Adipose tissue (tissue), 3 donors: ENCODE data around the gene CHST9. TPM values are rescaled to one million over a fixed set of nuclear protein-coding genes. Genes with fewer than 3 reads are reported as not detected.
"Not testable (repeated sequence)": the region's sequence is repeated elsewhere in the genome, so short reads cannot be mapped to it uniquely, and the experiment has no call there.

Source experiments
- H3K27ac ChIP-seq: one replicate; pipeline ENCODE4 v1.5.1; 2013; ENCODE audit warnings: low read depth, low read length
- WGBS, 3 donors: extraction: QIAGEN DNeasy Blood & Tissue Kit; methylation state at CpG; one replicate each; pipeline ENCODE4 v1.1.7; 2013; 5-methylcytosine and 5-hydroxymethylcytosine counted together
- polyA plus RNA-seq, 3 donors: library from polyadenylated mRNA; stranded (reverse); fragments of 200-250 nt; gene quantifications; one replicate each; pipeline ENCODE4 v1.2.3, GENCODE V29; 2013
- donor health status: healthy with polysubstance abuse.
- donor health status: Bipolar disorder and iron deficiency.
- donor health status: healthy.

Gene CHST9, protein sequence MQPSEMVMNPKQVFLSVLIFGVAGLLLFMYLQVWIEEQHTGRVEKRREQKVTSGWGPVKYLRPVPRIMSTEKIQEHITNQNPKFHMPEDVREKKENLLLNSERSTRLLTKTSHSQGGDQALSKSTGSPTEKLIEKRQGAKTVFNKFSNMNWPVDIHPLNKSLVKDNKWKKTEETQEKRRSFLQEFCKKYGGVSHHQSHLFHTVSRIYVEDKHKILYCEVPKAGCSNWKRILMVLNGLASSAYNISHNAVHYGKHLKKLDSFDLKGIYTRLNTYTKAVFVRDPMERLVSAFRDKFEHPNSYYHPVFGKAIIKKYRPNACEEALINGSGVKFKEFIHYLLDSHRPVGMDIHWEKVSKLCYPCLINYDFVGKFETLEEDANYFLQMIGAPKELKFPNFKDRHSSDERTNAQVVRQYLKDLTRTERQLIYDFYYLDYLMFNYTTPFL
- polyA plus RNA-seq = 1 to 10 TPM in 1 of 3 donors, under 1 TPM in 1, not detected in 1; 0.07 to 3.1 TPM

GRCh38 chr18:27185025-27185763 is at the start of gene CHST9:
TSS of gene CHST9 (minus strand) at chr18:27185308. CDS start at chr18:27142809, 42,499 bp downstream.
- WGBS, 3 donors = 2 to 4% (median 3%) methylated on average over 50 to 67 of the region's 67 CpGs
- no peak within 1 kb of the TSS for H3K27ac ChIP-seq

GRCh38 chr18:27232355-27232754 is 47.2 kb upstream of the CHST9 start:
- 78 to 81% (median 78%) methylated on average over 6 of the region's 6 CpGs for WGBS, 3 donors
- not testable (repeated sequence) for H3K27ac ChIP-seq

GRCh38 chr18:27231671-27232070 is 46.6 kb upstream of the CHST9 start:
- WGBS, 3 donors = 66 to 85% (median 66%) methylated on average over 6 of the region's 6 CpGs
- not testable (repeated sequence) for H3K27ac ChIP-seq

- H3K27ac ChIP-seq = not testable (repeated sequence)
- WGBS, 3 donors = 68 to 79% (median 71%) methylated on average over 5 of the region's 5 CpGs
These were observed 46.1 kb upstream of the CHST9 start for GRCh38 chr18:27231221-27231620.

DNA sequence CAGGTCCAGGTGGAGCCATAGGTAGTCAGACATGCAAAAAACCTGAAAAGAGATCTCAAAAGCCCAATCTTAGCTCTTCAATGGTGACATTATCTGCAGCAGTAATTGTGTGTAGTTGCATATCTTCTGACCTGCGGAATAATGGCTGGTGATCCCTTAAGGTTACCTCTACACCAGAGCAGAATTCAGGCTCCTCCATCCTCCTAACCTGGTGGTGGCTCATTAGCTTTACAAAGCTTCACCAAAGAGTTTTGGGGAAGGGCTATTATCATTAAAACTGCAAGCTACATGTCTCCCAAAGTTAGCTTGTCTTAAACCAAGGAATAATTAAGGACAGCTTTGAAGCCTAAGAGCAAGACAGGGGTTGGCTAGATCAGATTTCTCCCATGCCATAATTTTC is 42.6 kb upstream of the CHST9 start:
- 77 to 93% (median 88%) methylated on average over 1 of the region's 1 CpG for WGBS, 3 donors
- no peak overlapping the region for H3K27ac ChIP-seq

DNA sequence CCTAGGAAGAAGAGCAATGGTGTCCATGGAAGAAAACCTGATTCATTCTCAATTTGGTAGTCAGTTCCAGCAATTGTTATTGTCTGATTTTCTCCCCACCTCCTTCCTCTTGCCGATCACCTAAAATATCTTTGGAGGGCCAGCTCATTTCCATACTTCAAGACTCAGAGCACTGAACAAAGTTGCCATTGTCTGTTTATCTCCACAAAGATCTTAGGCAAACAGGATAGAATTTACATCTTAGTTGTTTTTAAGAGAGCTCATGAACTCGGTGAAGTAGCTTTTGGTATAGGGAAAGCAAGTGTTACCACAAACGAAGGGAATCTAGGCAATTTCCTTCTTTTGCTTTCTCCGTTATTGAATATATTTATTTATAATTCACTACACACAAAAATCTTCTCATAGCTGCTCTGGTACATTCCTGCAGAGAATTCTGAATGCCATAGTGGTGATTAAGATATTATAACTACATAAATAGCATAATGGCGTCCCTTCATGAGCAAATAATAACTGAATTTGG is 41.5 kb upstream of the CHST9 start:
- H3K27ac ChIP-seq = no peak overlapping the region
- 56 to 72% (median 65%) methylated on average over 5 of the region's 5 CpGs for WGBS, 3 donors

GRCh38 chr18:27225947-27226481 is 40.9 kb upstream of the CHST9 start:
- WGBS, 3 donors = 83 to 95% (median 86%) methylated on average over 7 of the region's 7 CpGs
- no peak overlapping the region for H3K27ac ChIP-seq

GRCh38 chr18:27223526-27224291 is 38.6 kb upstream of the CHST9 start:
- 44 to 54% (median 51%) methylated on average over 4 of the region's 4 CpGs for WGBS, 3 donors
- H3K27ac ChIP-seq = no peak overlapping the region

DNA sequence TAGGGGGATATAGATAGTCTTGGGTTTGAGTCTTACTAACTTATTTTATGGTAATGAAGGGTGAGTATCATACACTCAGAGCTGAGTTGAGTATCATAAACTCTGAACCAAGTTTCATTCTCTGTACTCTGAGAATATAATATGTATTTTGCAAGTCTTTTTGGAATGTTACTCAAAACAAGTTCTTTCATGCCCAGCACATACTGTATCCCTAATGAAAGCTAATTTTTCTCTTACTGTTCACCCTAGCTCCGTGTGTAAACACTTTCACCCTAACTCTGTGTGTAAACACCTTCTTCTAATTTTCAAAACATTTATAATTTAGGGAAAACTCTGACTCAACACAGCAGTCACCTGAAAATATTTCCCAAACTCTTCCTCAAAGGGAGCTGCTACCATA is 29.7 kb upstream of the CHST9 start:
- no peak overlapping the region for H3K27ac ChIP-seq
- WGBS, 3 donors = 58 to 63% (median 61%) methylated on average over 1 of the region's 1 CpG

DNA sequence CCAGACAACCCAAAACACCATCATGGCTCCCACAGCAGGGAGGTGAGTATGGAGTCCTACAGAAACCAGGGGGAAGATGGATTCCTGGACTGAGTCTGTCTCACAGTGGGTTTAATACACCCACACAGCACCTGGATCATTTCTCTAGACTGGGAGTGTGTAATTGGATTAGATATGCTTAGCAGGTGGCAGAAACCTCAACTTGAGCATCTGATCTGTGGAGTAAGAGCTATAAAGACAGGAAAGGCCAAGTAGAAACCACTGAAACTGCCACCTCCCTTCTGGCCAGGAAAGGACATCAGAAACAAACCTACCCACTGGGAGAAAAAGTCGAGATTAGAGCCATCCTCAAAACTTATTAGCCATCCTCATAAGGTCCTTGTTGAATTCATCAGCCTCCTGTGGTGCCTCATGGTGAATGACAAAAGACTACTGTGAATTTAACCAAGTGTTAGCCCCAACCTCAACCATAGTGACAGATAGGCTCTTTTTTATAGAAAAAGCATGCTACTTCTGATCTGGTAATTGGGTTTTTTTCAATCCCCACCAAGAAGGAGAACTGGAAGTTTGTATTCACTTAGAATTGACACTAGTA is 28.1 kb upstream of the CHST9 start:
- 43 to 58% (median 56%) methylated on average over 1 of the region's 1 CpG for WGBS, 3 donors
- H3K27ac ChIP-seq = no peak overlapping the region

GRCh38 chr18:27211569-27211968 is 26.5 kb upstream of the CHST9 start:
- 46 to 67% (median 54%) methylated on average over 1 of the region's 1 CpG for WGBS, 3 donors
- H3K27ac ChIP-seq = no peak overlapping the region

DNA sequence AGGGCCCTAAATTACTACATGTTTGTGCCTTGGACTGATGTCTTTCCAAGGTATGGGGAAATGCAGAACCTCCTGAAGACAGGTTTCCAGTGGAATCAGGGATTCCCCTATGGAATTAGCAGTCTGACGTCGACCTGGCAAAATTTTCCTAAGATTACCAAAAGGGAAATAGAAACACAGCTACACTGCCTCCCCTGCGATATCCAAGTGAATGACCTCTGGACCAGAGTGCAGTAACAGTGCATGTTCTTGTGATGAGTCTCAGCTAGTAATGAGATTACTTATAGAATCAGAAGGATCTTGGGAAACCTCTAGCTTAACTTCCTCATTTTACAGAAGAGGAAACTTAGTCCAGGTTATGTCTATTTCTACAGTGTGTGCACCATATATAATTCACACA is 21.3 kb upstream of the CHST9 start:
- 69 to 79% (median 77%) methylated on average over 3 of the region's 3 CpGs for WGBS, 3 donors
- H3K27ac ChIP-seq = no peak overlapping the region

DNA sequence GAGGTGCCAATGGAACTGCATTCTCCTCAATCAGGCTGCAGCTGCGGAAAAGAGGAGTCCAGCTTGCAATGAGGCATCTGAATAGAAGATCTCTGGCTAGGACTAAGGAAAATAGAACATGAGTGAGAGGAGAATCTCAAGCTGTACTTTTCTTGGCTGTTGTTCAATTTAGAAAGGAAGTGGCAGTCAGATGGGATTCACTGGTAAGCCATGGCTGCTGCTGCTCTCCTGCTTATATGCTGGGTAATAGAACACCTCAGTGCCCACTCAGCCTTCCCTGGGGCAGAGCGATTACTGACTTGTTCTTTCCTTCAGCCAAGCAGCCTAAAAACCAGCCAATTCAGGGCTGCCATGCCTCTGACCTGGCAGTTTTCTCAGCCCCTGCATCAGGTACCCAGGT is 17.6 kb upstream of the CHST9 start:
- 79 to 96% (median 80%) methylated on average over 2 of the region's 2 CpGs for WGBS, 3 donors
- H3K27ac ChIP-seq = no peak overlapping the region

DNA sequence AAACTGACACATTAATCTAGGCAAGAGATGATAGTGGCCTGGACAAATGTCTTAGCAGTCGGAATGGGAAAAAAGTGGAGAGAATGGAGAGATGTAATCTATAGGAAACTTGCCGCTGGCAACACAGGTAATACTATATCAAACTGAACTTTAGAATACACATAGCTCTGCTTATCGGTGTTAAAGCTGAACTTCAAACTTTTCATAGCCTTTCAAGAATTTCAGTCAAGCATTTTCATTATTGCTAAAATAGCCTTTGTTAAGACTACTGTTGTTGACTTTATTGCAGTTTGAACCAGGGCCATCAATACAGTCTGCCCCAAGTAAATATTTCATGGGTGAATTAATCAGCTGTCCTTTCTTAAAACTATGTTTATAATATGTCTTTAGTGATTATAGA is 12.9 kb upstream of the CHST9 start:
- WGBS, 3 donors = 28 to 79% (median 63%) methylated on average over 3 of the region's 3 CpGs
- H3K27ac ChIP-seq = no peak overlapping the region

DNA sequence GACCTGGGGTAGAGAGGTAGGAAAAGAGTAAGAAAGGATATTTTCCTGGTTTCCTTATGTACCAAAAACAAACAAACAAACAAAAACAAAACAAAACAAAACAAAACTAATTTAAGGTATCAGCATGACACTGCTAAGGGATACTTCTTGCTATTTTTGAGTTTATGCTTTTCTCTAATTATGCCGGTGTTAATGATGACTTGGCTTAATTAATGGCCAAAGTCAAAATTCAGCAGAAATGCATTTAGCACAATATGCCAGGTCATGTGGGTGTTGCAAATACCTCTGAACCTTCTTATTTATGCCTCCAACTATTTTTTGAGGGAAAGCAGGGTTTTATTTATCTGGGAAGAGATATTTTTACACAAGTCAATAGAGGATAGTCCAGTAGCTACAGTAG is 3.2 kb upstream of the CHST9 start:
- WGBS, 3 donors = 76 to 92% (median 86%) methylated on average over 1 of the region's 1 CpG
- no peak overlapping the region for H3K27ac ChIP-seq

GRCh38 chr18:27185897-27186296 is 789 bp upstream of the CHST9 start:
- WGBS, 3 donors = 49 to 82% (median 81%) methylated on average over 4 of the region's 4 CpGs
- no peak overlapping the region for H3K27ac ChIP-seq

DNA sequence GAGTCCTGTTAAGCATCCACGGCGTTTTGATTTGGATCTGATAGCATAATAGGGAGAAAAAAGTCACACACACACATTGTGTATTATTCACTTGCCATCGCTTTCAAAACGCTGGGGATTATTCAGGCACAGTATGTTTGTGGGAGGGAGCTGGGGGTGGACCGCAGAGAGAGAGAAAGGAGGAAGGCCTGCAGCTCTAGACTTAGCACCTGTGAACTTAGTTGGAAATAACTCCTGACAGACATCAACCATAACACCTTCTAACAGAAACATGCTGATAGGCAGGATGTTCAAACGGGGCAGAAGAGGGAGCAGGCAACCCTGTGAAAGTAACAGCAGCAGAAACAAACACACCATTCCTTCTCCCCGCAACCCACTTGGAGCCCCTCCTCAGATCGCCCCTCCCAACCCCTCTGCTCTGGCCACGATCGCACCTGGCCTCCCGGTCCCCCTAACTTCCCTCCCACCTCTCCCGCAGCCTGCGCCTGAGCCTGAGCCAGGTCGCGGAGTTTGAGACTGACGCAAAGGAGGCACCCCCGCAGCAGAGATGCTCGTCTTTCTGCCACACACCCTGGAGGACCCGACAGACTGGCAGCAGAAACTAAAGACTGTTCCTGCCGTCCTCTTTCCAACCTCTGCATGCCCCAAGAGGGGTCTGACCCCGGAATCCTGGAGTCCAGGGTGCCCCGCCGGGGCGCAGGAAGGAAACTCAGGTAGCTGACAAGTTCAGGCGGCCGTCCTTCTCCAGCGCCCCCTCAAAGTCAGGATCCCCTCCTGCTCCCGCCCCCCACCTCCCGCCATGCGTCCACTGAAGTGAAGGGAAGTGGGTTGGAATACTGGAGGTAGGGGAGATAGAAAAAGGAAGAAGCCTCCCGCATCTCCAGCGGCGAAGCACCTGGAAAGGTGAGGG is 738 bp downstream of the CHST9 start:
- H3K27ac ChIP-seq = no peak overlapping the region
- 4 to 7% (median 6%) methylated on average over 33 of the region's 33 CpGs for WGBS, 3 donors
